ENCODE measurements around the gene PLCL2. TPM values are rescaled to one million over a fixed set of nuclear protein-coding genes. Genes with fewer than 3 reads are reported as not detected.

The PLCL2 gene
- total and polyA plus RNA-seq, 7 donors = 8.0 to 12.6 (median 11.6) TPM

DNA sequence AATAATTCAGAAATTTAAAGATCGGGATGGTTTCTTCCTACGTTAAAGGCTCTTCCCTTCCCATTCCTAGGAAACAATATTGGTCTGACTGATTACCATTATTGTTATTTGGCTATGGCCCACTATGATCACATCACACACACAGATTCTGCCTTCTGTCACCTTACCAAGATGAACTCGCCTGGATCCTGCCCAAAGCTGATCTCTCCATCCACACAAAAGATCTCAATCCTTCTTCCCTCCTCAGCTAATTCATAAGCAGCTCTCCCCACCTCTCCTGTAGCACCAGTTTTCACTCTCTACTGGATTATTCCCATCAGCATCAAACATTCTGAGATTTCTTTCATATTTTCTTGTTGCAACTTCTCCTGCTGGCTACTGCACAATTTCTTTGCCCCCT is 25.0 kb downstream of the PLCL2 start:
- intact Hi-C loops (cut with DNase I) = no loop called here
- Histone ChIP-seq H3K4me3 (no peak overlapping the region), H3K36me3 (no peaks in the 10 kb centered on the region), H3K4me1 (peaks cover 0 to 6% (median 0%) of the 10 kb centered on the region in 4 donors), H3K27me3 (no peaks in the 10 kb centered on the region), H3K27ac (no peak overlapping the region), H3K9me3 (no peaks in the 10 kb centered on the region)
- no peak for DNase-seq
- no peak for TF ChIP-seq EP300 (IDR thresholded peaks at IDR 0.05)
- TF ChIP-seq, protein P1, sequence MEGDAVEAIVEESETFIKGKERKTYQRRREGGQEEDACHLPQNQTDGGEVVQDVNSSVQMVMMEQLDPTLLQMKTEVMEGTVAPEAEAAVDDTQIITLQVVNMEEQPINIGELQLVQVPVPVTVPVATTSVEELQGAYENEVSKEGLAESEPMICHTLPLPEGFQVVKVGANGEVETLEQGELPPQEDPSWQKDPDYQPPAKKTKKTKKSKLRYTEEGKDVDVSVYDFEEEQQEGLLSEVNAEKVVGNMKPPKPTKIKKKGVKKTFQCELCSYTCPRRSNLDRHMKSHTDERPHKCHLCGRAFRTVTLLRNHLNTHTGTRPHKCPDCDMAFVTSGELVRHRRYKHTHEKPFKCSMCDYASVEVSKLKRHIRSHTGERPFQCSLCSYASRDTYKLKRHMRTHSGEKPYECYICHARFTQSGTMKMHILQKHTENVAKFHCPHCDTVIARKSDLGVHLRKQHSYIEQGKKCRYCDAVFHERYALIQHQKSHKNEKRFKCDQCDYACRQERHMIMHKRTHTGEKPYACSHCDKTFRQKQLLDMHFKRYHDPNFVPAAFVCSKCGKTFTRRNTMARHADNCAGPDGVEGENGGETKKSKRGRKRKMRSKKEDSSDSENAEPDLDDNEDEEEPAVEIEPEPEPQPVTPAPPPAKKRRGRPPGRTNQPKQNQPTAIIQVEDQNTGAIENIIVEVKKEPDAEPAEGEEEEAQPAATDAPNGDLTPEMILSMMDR (IDR thresholded peaks at IDR 0.05) = no peak
- TF ChIP-seq POLR2A (IDR thresholded peaks at IDR 0.05) = no peak
- no peak for TF ChIP-seq POLR2AphosphoS5 (IDR thresholded peaks at IDR 0.05)
- 97% methylated on average over 3 of the region's 3 CpGs for whole genome bisulfite sequencing, 2 donors

DNA sequence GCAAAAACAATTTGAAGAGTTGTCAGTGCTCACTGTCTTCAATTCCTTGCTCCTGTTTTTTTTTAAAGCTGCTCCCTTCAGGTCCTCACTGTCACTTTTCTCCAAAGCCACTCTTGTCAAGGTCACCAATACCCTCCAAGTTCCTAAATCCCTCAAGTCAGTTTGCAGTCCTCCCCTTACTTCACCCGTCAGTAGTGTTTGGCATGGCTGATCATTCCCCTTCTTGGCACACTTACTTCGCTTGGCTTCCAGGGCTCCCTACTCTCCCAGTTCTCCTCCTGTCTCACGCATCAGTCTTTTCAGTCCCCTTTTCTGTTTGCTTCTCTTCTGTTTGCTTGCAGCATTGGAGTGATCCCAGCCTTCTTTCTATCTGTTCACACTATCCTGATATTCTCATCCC is 25.5 kb downstream of the PLCL2 start:
- no peak for TF ChIP-seq POLR2A (IDR thresholded peaks at IDR 0.05)
- no peak for TF ChIP-seq POLR2AphosphoS5 (IDR thresholded peaks at IDR 0.05)
- 95 to 98% methylated on average over 3 of the region's 3 CpGs for WGBS, 2 donors
- H3K4me1 ChIP-seq = peaks cover 0 to 6% (median 0%) of the 10 kb centered on the region in 4 donors
- no peak overlapping the region for H3K27ac ChIP-seq
- no peaks in the 10 kb centered on the region for H3K27me3 ChIP-seq
- intact Hi-C loops (cut with DNase I) = no loop called here
- H3K9me3 ChIP-seq = no peaks in the 10 kb centered on the region
- DNase-seq = no peak
- no peaks in the 10 kb centered on the region for H3K36me3 ChIP-seq
- H3K4me3 ChIP-seq = no peak overlapping the region

DNA sequence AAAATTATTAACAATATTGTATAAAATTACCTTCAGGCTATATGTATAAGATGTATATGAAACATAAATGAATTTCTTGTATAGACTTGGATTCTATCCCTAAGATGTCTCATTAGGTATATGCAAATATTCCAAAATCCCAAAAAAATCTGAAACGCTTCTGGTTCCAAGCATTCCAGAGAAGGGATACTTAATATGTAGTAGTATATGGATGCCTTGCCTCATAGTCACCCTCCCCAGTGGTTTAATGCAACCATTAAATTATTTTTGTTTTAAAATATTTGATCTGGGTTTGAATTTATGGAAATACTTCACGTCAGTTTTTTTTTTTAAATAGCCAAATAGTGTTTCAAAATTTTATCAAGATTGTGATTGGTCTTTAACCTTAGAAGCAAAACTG is 27.2 kb downstream of the PLCL2 start:
- no peaks in the 10 kb centered on the region for H3K36me3 ChIP-seq
- H3K4me3 ChIP-seq = no peak overlapping the region
- DNase-seq = no peak
- H3K4me1 ChIP-seq = peaks cover 0 to under 1% (median 0%) of the 10 kb centered on the region in 4 donors
- WGBS, 2 donors = 87 to 96% methylated on average over 2 of the region's 2 CpGs
- H3K9me3 ChIP-seq = no peaks in the 10 kb centered on the region
- H3K27ac ChIP-seq = no peak overlapping the region
- intact Hi-C loops (cut with DNase I) = no loop called here
- TF ChIP-seq POLR2AphosphoS5 (IDR thresholded peaks at IDR 0.05) (no peak), EP300 (IDR thresholded peaks at IDR 0.05) (no peak), POLR2A (IDR thresholded peaks at IDR 0.05) (no peak)
- TF ChIP-seq, protein P1 (IDR thresholded peaks at IDR 0.05) = no peak
- no peaks in the 10 kb centered on the region for H3K27me3 ChIP-seq

DNA sequence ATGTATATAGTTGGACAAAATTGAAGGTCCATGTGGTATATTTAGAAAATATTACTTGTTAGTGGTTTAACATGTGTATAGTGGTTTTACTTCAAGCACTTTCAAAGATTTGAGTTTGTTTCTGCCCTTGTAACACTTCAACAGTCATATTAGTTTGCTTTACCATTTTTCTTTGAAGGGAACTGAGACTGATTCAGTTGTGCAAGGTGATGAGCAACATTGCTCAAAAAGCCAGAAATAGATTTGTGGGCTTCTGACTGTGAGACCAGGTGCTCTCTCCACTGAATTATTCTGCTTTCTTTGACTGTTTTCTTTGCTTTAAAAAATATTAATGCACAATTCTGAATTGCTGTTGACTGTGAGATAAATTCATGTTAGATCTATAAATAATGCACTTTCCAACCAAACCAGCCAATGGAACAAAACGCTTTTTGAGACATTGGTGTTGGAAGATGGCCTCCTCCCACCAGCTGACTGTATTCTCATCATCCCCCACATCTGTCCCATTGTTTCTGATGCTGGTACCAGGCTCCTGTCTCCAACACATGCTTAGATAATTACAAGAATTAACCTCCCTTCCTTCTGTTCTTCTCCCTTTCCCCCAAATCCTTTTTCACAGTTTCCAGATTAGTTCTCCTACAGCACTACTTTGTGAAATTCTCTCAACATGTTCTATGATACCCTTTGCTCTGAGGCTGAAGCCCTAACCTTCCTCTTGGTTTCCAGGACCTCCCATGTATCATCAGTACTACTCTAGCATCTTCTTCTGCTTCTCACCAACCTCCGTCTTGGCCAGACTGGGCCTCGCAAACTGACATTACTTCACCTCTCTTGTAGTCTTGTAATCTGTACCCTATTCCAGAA is 27.9 kb downstream of the PLCL2 start:
- Histone ChIP-seq H3K4me1 (no peaks in the 10 kb centered on the region), H3K27ac (no peak overlapping the region), H3K9me3 (no peaks in the 10 kb centered on the region), H3K4me3 (no peak overlapping the region), H3K36me3 (no peaks in the 10 kb centered on the region), H3K27me3 (no peaks in the 10 kb centered on the region)
- WGBS, 2 donors = 69 to 95% methylated on average over 3 of the region's 3 CpGs
- intact Hi-C loops (cut with DNase I) = no loop called here
- DNase-seq = no peak
- no peak for TF ChIP-seq POLR2A (IDR thresholded peaks at IDR 0.05)
- TF ChIP-seq EP300 (IDR thresholded peaks at IDR 0.05) = no peak
- TF ChIP-seq, protein P1 (IDR thresholded peaks at IDR 0.05) = no peak
- TF ChIP-seq POLR2AphosphoS5 (IDR thresholded peaks at IDR 0.05) = no peak

DNA sequence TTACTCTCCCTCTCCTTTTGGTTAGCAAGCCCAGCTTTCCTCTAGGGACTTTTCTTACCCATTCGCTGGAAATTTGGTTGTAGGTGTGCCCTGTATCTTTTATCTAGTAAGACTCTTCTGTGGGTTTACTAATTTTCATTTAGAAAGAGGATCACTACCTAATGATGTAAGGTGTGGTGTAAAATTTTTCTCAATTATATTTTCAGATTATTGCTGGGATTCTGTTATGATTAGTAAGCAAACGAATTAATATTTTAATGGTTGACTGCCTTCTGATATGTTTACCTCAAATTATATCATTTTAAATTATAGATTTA is 28.5 kb downstream of the PLCL2 start:
- no peak overlapping the region for H3K27ac ChIP-seq
- H3K4me1 ChIP-seq = no peaks in the 10 kb centered on the region
- 83 to 90% methylated on average over 2 of the region's 2 CpGs for WGBS, 2 donors
- no peaks in the 10 kb centered on the region for H3K36me3 ChIP-seq
- no peak overlapping the region for H3K4me3 ChIP-seq
- H3K9me3 ChIP-seq = no peaks in the 10 kb centered on the region
- no peak for DNase-seq
- TF ChIP-seq POLR2A (IDR thresholded peaks at IDR 0.05) = no peak
- TF ChIP-seq, protein P1 (IDR thresholded peaks at IDR 0.05) = no peak
- no peak for TF ChIP-seq POLR2AphosphoS5 (IDR thresholded peaks at IDR 0.05)
- no peak for TF ChIP-seq EP300 (IDR thresholded peaks at IDR 0.05)
- intact Hi-C loops (cut with DNase I) = no loop called here
- H3K27me3 ChIP-seq = no peaks in the 10 kb centered on the region
